ENCODE results near the gene BDNF. TPM values are rescaled to one million over a fixed set of nuclear protein-coding genes. Genes with fewer than 3 reads are reported as not detected.

The BDNF gene
- total RNA-seq, 1 experiment from 2014 or later, result 2.8 TPM

DNA sequence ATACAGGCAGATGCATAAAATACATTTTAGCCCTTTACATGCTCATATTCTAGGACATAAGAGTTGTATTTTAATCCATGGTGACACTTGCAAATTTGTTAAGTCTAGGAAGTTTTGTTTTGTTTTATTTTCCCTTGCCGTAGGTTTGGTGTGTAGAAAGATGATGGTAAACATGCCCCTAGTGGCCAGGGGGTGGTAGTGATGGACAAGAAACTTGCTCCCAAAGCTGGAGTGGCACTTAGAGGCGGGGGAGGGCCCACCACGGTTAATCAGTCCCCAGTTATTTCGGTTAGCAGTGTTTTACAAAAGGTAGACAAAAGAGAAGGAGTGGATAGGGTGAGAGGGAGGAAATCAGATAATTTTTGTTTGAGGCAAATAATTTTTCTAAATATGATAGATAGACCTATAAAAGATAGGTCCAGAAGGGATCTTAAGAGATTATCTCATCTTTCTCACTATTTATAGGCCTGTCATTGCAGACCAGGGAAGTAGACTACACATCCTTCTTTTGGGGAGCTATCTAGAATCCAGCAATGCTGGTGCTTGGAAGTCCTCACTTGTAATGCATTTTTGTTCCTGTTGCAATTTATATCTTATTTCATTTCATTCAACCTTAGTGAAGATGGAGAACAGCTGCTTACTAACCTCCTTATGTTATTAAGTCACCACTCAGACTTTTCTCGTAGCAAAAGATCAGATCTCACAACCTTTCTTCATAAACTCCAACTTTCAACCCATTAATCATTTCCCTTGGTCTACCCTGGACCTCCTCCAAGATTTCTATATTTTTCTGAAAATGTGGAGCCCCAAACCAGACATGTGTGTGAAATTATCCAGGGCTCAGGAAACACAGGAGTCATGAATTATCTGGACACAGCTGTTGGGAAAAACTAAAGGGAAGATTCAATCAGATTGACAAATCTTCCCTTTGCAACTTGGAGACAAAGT, 5.9 kb upstream of the BDNF start:
- no peak for DNase-seq (ENCODE audit: low read depth)

DNA sequence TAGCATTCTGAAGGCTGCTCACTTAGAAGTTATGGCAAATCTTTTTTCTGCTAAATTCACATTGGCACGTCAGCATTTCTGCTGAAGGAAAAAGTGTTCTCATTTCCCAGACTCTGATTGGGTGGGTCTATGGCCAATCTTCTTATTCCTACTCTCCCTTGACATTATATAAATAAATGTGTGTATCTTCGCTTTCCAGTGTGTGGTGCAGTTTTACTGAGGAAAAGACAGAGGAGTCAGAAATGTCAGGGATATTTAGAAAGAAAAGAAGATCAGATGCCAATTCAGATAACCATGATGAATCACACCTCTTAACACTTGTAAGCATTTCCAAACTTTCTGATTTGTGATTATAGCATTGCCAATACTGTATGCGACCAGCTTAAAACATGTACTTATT, 3.2 kb upstream of the BDNF start:
- no peak for DNase-seq (ENCODE audit: low read depth)

DNA sequence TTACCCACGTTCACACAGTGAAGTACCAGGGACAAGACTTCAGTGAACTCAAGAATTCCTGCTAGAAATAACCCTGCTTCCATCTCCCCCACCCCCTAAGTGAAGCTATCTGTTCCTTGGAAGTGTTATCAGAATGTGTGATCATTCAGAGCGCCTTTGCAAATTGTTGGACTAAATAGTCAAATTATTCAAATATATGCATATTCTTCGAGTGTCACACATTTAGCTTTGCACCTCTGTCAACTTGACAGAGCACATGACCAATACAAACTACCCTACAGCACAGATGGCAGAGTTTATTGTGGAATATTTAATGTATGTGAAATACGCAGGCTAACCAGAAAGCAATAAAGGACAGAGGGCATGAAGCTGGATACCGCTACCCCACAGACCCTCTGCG, 2.6 kb upstream of the BDNF start:
- no peak for DNase-seq (ENCODE audit: low read depth)

DNA sequence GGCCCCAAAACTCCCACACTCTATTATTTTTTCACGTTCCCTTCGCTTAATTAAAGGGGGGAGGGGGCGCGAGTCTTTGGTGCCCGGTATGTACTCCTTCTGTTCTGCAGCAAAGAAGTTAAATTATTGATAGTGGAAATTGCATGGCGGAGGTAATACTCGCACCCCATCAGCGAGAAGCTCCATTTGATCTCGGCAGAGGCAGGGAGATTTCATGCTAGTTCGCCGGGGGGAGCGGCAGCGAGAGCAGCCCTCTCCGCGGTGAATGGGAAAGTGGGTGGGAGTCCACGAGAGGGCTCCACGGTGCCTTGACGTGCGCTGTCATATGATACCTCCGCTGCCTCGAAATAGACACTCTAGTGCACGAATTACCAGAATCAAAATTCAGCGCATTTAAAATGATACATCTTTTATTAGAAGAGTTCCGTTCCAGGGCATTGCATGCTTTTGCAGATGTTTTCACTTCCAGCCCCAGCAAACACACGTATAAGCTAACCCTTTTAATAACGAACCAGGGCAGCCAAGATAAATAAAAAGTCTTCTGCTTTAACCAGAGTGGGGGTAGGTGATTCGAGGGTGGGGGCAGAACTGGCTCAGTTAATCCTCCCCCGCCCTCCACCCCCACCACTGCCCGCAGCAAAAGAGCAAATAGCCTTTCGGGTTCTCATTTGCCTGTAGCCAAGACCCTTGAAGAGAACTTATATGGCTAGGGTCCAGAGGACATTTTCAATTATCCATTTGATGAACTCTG, 1.3 kb upstream of the BDNF start:
- peak; percentile 55 for DNase-seq (ENCODE audit: low read depth)

DNA sequence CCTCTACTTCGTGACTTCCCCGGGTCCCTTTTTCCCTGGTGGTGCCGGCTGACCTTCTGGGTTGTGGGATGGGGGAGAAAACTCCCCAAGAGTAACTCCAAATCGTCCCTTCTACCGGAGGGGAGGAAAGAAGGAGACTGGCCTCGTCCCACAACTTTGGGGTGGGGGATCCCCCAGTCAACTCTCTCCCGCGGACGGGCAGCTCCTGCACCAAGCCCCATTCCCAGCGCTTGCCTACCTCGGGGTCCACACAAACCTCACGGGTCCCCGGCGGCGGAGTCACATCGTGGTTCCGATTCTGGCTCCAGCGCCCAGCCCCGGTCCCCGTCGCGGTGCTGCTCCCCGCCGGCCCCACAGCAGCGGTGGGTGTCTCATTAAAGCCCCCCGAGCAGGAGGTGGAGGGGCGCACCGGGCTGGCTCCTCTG, 317 bp downstream of the BDNF start:
- no peak for DNase-seq (ENCODE audit: low read depth)

DNA sequence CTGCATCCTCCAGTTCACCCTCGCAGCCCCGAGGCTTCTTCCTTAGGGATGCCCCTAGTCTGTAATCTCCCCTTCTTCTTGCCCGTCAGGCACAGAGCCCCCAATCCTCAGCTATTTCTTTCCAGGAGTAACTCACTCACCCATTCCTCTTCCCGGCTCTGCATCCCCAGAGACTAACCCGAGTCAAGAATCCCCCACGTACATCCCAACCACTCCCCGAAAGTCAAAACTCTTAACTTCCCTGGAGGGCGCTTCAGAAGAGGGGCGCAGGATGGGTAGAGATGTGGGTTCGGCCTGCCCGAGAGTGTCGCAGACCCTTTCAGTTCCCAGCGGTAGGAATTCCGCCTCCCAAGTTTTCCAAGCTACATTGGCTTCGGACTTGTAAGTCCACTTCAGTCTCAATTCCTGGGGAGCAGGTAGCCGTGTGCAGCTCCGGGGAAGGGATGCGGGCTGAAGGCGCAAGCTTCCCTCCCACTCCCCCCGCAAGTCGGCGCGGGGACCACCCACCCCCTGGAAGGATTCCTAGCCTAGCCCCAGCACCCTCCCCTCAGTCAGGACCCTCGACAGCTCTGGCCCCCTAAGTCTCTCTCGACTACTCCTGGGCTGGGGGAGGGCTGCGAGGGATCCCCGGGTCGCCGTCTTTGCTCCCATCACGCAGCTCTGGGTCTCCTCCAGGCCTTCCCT, 871 bp downstream of the BDNF start:
- DNase-seq (ENCODE audit: low read depth), result no peak

DNA sequence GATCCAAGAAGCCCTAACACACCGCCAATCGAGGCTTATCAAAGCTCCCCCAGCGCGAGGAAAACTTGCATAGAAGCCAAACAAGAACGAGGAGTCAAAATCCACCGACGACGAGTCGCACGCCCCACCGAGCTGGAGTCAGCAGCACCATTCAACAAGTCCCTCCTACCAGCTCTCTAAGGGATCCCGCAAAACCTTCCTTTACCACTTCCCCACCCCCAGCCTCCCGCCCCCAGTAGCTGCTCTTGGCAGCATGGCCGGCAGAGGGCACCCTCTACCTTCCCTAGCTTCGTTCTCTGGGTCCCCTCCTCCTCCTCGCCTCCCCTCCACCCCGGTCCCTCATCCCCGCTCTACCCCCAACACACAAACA, 1.4 kb downstream of the BDNF start:
- peak; percentile 82 for DNase-seq (ENCODE audit: low read depth)

DNA sequence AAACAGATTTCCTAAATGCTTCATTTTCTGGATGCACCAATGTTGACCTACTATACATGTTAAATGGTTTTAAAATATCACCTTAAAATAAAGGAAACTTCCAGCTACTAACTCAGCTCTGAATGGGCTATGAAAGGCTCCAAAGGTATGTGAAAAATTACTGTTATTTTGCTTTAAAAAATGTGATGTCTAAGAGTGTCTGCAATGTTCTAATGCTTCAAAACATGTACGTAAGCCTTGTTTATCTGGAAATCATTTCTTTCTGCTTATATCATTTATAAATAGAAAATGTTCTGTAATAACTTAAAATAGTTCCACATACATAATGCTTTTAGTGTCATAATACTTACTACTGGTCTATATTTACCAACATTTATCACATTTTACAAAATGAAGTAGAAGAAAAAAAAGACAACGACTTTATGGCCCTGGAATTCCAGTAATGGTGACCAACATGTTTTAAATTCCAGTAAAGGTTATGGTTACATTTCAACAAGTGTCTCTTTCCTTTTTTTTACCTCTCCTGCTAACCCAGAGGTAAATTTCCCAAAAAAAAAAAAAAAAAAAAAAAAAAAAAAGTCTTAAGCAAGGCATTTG, 2.5 kb downstream of the BDNF start:
- DNase-seq (ENCODE audit: low read depth), result no peak

DNA sequence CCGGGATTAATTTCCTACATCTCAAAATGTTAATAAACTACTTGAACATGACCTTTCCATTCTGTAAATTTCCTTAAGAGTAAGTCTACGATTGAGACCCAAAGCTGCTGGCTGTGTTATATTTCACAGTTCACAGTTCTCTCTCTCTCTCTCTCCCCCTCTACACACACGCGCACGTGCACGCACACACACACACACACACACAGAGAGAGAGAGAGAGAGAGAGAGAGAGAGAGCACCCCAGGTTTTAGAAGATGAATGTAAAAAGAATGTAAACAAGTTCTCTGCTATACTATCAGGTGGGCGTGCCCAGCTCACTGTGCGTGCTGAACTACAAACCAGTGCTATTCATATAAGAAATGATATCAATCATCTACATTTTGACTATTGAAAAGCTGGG, 3.3 kb downstream of the BDNF start:
- DNase-seq (ENCODE audit: low read depth), result no peak

DNA sequence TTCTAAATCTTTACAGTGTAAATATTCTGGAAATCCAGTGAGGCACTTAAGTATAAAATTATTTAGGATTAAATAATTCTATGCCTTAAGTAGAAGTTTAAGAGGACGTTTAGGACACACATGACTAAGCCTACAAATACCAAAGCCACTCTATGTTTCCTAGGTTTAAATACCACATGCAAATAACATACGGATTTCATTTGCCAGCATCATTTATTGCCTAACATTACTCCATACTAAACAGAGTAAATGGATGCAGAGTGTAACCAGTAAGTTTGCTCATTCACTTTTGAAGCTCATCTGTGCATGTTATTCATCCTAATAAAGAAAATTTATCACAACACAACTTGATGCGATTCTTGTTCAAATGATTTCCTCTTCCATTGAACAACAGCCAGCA, 4.1 kb downstream of the BDNF start:
- no peak for DNase-seq (ENCODE audit: low read depth)

DNA sequence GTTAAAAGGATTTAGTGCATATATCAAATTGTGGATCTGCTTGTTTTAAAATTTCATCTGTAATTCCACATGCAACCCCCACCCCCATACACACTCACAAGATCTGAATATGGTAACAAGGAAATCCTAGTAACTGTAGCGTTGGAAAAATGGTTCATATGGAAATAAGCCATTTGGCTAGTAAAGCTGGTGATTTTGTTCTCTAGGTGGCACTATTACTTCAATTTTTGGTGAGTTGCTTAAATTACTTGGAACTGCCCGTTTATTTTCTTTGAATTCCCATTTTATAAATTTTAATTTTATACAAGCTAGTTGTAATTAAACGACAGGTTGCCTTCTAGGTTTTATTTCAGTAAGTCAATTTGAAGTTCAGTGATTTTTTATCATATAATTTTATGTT, 5.3 kb downstream of the BDNF start:
- no peak for DNase-seq (ENCODE audit: low read depth)

DNA sequence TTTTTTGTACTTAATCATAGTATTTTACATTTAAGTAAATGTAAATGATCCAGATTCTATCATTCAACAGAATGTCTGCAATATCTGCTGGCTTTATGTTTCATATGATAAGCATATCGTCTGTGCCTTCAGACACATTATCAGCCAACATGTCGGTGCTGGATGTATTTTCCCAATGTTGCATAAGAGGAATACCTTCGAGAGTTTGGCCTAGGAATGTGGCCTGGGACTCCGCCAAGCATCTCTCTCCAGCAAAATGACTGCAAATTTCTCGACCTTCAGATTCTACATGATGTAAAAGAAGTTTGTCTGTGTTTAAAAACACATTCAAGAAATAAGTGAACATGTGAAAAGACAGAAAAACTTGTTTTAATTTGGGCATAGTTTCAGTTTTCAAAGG, 6.9 kb downstream of the BDNF start:
- no peak for DNase-seq (ENCODE audit: low read depth)

DNA sequence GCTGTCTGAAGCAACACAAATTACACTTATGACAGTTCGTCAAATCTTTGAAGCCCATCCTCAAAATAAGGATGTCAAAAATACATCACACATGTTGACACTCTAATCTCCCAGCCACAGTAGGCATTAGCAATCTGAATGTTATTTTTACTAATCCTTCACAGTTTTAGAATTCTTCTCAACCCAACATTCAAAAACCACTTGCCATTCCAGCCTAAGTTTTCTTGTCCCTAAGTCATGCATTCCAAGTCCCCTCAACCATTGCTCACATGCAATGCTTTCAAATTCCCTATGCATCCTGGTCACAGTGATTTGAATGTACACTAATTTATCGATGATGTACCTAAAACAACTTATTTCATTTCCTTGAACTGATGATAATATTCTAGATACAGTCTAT, 7.5 kb downstream of the BDNF start:
- DNase-seq (ENCODE audit: low read depth), result no peak

DNA sequence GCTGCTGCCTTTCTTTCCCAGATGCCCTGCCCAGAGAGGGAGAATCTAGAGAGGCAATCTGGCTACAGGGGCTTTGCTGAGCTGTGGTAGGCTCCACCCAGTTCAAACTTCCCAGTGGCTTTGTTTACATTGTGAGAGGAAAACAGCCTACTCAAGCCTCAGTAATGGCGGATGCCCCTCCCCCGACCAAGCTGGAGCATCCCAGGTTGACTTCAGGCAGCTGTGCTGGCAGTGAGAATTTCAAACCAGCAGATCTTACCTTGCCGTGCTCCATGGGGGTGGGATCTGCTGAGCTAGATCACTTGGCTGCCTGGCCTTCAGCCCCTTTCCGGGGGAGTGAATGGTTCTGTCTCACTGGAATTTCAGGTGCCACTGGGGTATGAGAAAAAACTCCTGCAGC, 12.2 kb downstream of the BDNF start:
- DNase-seq (ENCODE audit: low read depth), result no peak

DNA sequence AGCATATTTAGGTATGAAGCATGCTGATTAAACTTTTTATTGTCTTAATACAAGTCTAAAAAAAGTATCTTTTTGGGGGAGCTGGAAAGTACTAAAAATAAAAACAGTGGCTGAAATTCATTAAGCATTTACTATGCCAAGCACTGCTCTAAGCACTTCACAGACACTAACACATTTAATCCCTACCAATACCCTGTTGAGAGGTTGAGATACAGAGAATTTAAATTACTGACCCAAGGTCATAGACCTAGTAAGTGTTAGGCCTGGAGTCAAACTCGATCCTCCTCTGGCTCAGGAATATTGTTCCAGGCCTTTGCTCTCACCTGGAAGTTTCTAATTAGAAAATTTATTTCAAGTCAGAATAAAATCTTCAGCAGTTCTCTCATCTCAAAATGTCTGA, 18.6 kb downstream of the BDNF start:
- DNase-seq (ENCODE audit: low read depth), result no peak

DNA sequence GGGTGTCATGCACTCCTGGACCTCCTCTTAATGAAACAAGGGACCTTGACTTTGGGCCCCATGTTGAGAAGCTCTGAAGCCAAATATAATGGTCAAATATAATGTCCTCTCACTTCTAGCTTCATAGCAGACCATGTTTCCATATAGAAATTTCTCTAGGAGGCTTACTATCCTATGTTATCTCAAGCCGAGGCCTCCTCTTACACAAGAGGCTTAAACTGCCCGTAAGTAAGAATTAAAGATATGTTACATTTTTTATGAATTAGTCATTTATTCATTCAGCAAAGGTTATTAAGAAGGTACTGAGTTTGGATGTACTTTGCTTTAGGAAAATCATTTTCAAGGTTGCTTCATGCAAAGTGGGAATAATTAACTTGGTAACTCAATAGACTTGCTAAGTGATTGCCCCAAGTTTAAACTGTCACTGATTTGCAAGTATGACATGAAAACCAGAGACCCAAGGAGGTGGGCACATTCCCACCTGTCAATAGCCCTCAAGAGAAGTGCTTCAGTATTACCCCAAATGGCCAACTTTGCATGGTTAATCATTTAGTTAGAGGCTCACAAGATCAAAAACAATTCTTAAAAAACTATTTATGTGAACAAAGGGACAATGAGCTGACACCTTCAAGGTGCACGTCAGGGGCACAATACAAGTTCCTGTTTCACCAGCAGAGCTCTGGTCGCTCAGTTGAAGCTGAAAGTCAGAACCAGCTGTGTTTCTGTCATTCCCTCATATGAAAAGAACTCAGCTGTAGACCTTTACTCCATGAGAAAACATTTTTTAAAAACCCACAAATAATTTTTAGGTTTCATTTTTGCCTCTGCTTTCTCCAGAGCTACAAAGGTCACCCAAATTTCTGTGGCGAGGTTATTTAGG, 20.9 kb downstream of the BDNF start:
- no peak for DNase-seq (ENCODE audit: low read depth)

DNA sequence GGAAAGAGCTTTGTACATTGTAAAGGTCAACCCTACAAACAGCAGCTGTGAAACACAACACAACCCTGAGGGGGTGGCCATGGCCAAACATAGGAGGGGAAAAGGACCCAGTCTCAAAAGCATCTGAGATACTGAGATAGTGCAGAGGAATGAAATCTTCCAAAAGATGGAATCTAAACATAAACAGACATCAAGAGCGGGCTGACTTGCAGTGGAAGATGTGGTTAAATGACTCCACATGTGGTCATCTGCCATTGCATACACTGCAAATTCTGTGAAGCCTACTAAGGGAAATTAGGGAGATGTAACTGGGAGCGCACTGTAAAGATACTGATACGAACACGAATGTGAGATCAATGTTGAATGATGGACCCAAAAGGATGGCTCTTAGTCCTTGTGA, 22.0 kb downstream of the BDNF start:
- DNase-seq (ENCODE audit: low read depth), result no peak

DNA sequence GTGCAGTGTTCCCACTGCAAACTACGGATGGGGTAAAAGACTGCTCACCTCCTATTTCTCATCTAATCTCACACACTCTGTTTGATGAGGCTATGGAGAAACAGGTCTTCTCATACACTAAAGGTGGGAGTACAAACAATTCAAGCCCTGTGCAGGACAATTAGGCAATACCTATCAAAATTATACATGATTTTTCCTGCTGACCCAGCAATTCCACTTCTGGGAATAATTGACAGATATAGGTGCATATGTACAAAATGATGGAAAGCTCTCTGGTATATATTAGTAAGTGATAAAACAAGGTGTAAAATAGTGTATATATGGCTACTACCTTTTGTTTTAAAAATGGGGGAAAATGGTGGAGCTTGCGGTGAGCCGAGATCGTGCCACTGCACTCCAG, 23.1 kb downstream of the BDNF start:
- no peak for DNase-seq (ENCODE audit: low read depth)

DNA sequence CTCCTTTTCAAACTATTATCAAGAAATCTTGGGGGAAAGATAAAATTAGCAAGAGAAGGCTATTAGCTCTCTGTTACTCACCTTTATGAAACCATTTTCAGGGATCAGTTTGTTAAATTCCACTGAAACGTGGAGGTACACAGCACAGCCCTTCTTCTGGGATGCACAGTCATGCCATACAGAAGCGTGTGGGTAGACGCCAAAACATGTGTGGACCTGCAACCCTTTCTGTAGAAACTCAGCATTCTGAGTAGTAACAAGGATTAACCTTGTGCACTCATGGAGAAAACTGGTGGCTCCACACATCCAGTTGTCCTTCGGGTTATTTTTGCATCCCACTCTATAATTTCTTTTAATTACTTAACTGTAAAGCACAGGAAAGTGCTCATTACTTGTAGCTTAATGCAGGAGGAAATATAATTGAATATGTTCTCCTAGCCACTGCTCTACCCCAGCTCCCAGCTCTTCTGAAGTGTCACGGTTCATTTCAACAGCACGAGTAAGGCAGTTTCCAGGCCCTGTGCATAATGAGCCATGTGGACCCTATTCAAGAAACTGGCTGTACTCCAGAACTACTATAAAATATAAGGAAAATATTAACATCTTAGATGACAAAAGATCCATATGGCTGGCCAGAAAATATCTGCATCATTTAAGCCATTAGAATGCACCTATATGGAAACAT, 26.1 kb downstream of the BDNF start:
- no peak for DNase-seq (ENCODE audit: low read depth)

DNA sequence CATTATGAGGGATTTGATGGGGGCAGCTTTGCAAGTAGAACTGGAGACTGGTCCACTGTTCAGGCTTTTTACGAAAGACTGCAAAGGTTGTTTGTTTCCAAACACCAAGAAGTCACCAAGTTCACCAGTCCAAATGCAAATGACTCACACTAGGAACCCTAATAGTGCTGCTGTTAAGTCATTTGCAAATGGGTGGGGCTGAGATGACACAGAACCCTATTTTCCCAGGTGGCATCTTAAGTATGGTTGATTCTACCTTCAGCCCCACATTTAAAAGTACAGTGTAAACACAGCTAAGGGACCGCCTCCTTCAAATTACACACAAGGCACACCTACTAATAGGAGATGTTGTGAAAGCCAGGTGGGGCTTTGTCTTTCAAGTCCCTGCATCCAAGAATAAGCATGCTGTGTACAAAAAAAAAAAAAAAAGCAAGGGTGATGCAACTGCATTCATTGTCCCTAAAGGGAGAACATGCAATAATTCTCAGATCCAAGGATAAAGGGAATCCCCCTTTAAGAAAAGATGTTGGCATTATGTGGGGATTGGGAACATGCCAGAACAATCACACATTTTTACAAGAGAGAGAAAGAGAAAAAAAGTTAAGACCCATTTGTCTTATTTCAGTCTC, 27.3 kb downstream of the BDNF start:
- peak; percentile 29 for DNase-seq (ENCODE audit: low read depth)

All from LHCN-M2 (cell line).